GM18517 (cell line): ENCODE measurements around the gene SEC63.
"Not testable (repeated sequence)": the region's sequence is repeated elsewhere in the genome, so short reads cannot be mapped to it uniquely, and the experiment has no call there.

Experiments used
- ATAC-seq: cut with Tn5 transposase; IDR thresholded peaks from one replicate; pipeline ENCODE4 v1.9.1; 2021; ENCODE audit warnings: mild to moderate bottlenecking, moderate library complexity; ENCODE audit not compliant: unreplicated experiment

Gene SEC63

GRCh38 chr6:107864226-107865127 lies 93.5 kb downstream of the SEC63 start:
- no peak for ATAC-seq

GRCh38 chr6:107862383-107862782 lies 95.6 kb downstream of the SEC63 start:
- no peak for ATAC-seq

- ATAC-seq, result not testable (repeated sequence)
Observed at GRCh38 chr6:107860963-107861362, 97.0 kb downstream of the SEC63 start.

- not testable (repeated sequence) for ATAC-seq
Observed at GRCh38 chr6:107860144-107860543, 97.9 kb downstream of the SEC63 start.

- ATAC-seq, result no peak
Observed at GRCh38 chr6:107853230-107853629, 104.8 kb downstream of the SEC63 start.

- ATAC-seq, result no peak
Observed at GRCh38 chr6:107849325-107849724, 108.7 kb downstream of the SEC63 start.

- no peak for ATAC-seq
Observed at GRCh38 chr6:107847844-107848802, 109.9 kb downstream of the SEC63 start.

- no peak for ATAC-seq
Observed at GRCh38 chr6:107846262-107846795, 111.7 kb downstream of the SEC63 start.

- no peak for ATAC-seq
Observed at GRCh38 chr6:107845777-107846176, 112.2 kb downstream of the SEC63 start.

- no peak for ATAC-seq
Observed at GRCh38 chr6:107843400-107843799, 114.6 kb downstream of the SEC63 start.

GRCh38 chr6:107841275-107841670 lies 116.7 kb downstream of the SEC63 start:
- no peak for ATAC-seq

GRCh38 chr6:107840636-107841274 lies 117.3 kb downstream of the SEC63 start:
- no peak for ATAC-seq

- ATAC-seq, result no peak
Observed at GRCh38 chr6:107833136-107833535, 124.9 kb downstream of the SEC63 start.

GRCh38 chr6:107832151-107833056 lies 125.6 kb downstream of the SEC63 start:
- no peak for ATAC-seq

- no peak for ATAC-seq
Observed at GRCh38 chr6:107830060-107830459, 127.9 kb downstream of the SEC63 start.

GRCh38 chr6:107827541-107827940 lies 130.5 kb downstream of the SEC63 start:
- ATAC-seq, result no peak

- no peak for ATAC-seq
Observed at GRCh38 chr6:107823047-107823557, 134.9 kb downstream of the SEC63 start.

- no peak for ATAC-seq
Observed at GRCh38 chr6:107822176-107823046, 135.6 kb downstream of the SEC63 start.

GRCh38 chr6:107821591-107821990 lies 136.4 kb downstream of the SEC63 start:
- no peak for ATAC-seq
